B cell (primary cell): ENCODE results near the gene RERE.

ENCODE experiments used
- CTCF ChIP-seq: fragments of 200-600 bp; IDR thresholded peaks from one replicate; pipeline ENCODE4 v1.8.0; 2022; ENCODE audit warnings: antibody characterized with exemption, mild to moderate bottlenecking
- EZH2 ChIP-seq: IDR thresholded peaks from 2 replicates; pipeline ENCODE4 v1.6.1; 2012; ENCODE audit warnings: borderline replicate concordance, low read depth, mild to moderate bottlenecking, moderate library complexity, low read length; ENCODE audit not compliant: insufficient read depth, poor library complexity, severe bottlenecking

- TF ChIP-seq CTCF = no peak
- no peak for TF ChIP-seq EZH2
Measured at GRCh38 chr1:8419861-8420260, 397.6 kb downstream of the RERE start.
